ENCODE results near the gene TMEM178A.
"Not testable (repeated sequence)": the region's sequence is repeated elsewhere in the genome, so short reads cannot be mapped to it uniquely, and the experiment has no call there.

Gene TMEM178A

GRCh38 chr2:39665811-39666490 lies at the start of gene TMEM178A:
TMEM178A (plus strand) TSS chr2:39665917; CDS start chr2:39665975, 58 bp downstream.
- ATAC-seq: peak; percentile 43
- DNase-seq: peak; percentile 19

GRCh38 chr2:39618236-39618635 lies 47.5 kb upstream of the TMEM178A start:
- DNase-seq (no peak), ATAC-seq (no peak)

GRCh38 chr2:39618736-39619135 lies 47.0 kb upstream of the TMEM178A start:
- ATAC-seq: no peak
- no peak for DNase-seq

- DNase-seq (peak; percentile 23), ATAC-seq (no peak)
These were observed 45.6 kb upstream of the TMEM178A start for GRCh38 chr2:39620067-39620466.

- no peak for DNase-seq
- ATAC-seq: no peak
These were observed 44.1 kb upstream of the TMEM178A start for GRCh38 chr2:39621596-39621995.

GRCh38 chr2:39622860-39623259 lies 42.9 kb upstream of the TMEM178A start:
- ATAC-seq (no peak), DNase-seq (no peak)

GRCh38 chr2:39623917-39624316 lies 41.8 kb upstream of the TMEM178A start:
- ATAC-seq (no peak), DNase-seq (no peak)

GRCh38 chr2:39625193-39625926 lies 40.4 kb upstream of the TMEM178A start:
- DNase-seq (no peak), ATAC-seq (no peak)

GRCh38 chr2:39625927-39626270 lies 39.8 kb upstream of the TMEM178A start:
- DNase-seq: no peak
- ATAC-seq: no peak

- ATAC-seq, DNase-seq: not testable (repeated sequence)
These were observed 37.4 kb upstream of the TMEM178A start for GRCh38 chr2:39628346-39628745.

GRCh38 chr2:39629646-39630045 lies 36.1 kb upstream of the TMEM178A start:
- DNase-seq (no peak), ATAC-seq (no peak)

- DNase-seq (no peak), ATAC-seq (no peak)
These were observed 34.5 kb upstream of the TMEM178A start for GRCh38 chr2:39631256-39631655.

GRCh38 chr2:39631718-39632117 lies 34.0 kb upstream of the TMEM178A start:
- no peak for ATAC-seq
- DNase-seq: no peak

- no peak for ATAC-seq
- DNase-seq: no peak
These were observed 32.8 kb upstream of the TMEM178A start for GRCh38 chr2:39632876-39633275.

GRCh38 chr2:39636306-39636705 lies 29.4 kb upstream of the TMEM178A start:
- DNase-seq (no peak), ATAC-seq (no peak)

GRCh38 chr2:39638581-39638980 lies 27.1 kb upstream of the TMEM178A start:
- no peak for DNase-seq
- ATAC-seq: no peak

- no peak for ATAC-seq
- no peak for DNase-seq
These were observed 25.6 kb upstream of the TMEM178A start for GRCh38 chr2:39640107-39640506.

- no peak for DNase-seq
- no peak for ATAC-seq
These were observed 25.0 kb upstream of the TMEM178A start for GRCh38 chr2:39640681-39641080.

- no peak for ATAC-seq
- DNase-seq: no peak
These were observed 24.1 kb upstream of the TMEM178A start for GRCh38 chr2:39641635-39642034.

- DNase-seq: no peak
- no peak for ATAC-seq
These were observed 23.5 kb upstream of the TMEM178A start for GRCh38 chr2:39642051-39642718.

GRCh38 chr2:39645826-39646225 lies 19.9 kb upstream of the TMEM178A start:
- DNase-seq: no peak
- ATAC-seq: no peak

GRCh38 chr2:39646267-39646666 lies 19.4 kb upstream of the TMEM178A start:
- ATAC-seq: no peak
- DNase-seq: no peak

GRCh38 chr2:39647104-39647765 lies 18.5 kb upstream of the TMEM178A start:
- ATAC-seq: no peak
- DNase-seq: no peak
